GM19372 (cell line): ENCODE results near the gene MSH2.

Experiments
- ATAC-seq: cut with Tn5 transposase; IDR thresholded peaks from one replicate; pipeline ENCODE4 v1.9.1; 2021; ENCODE audit warnings: mild to moderate bottlenecking, low read depth, moderate library complexity; ENCODE audit not compliant: unreplicated experiment

Gene MSH2

GRCh38 chr2:47471429-47472116 lies 68.6 kb downstream of the MSH2 start:
- no peak for ATAC-seq

- ATAC-seq, result no peak
Observed at GRCh38 chr2:47479863-47480262, 76.9 kb downstream of the MSH2 start.

GRCh38 chr2:47483191-47483590 lies 80.2 kb downstream of the MSH2 start:
- no peak for ATAC-seq

GRCh38 chr2:47484396-47484795 lies 81.4 kb downstream of the MSH2 start:
- ATAC-seq, result no peak

- ATAC-seq, result no peak
Observed at GRCh38 chr2:47485177-47485576, 82.2 kb downstream of the MSH2 start.

- ATAC-seq, result no peak
Observed at GRCh38 chr2:47485751-47486300, 82.9 kb downstream of the MSH2 start.

- peak; percentile 82 for ATAC-seq
Observed at GRCh38 chr2:47486841-47487497, 84.0 kb downstream of the MSH2 start.

GRCh38 chr2:47487498-47487875 lies 84.5 kb downstream of the MSH2 start:
- peak; percentile 19 for ATAC-seq

GRCh38 chr2:47488870-47489584 lies 86.1 kb downstream of the MSH2 start:
- ATAC-seq, result no peak

GRCh38 chr2:47490406-47490805 lies 87.5 kb downstream of the MSH2 start:
- ATAC-seq, result no peak

GRCh38 chr2:47493317-47494035 lies 90.5 kb downstream of the MSH2 start:
- no peak for ATAC-seq

GRCh38 chr2:47494267-47495130 lies 91.5 kb downstream of the MSH2 start:
- no peak for ATAC-seq

GRCh38 chr2:47497843-47498460 lies 95.0 kb downstream of the MSH2 start:
- ATAC-seq, result no peak

GRCh38 chr2:47499093-47499492 lies 96.1 kb downstream of the MSH2 start:
- ATAC-seq, result no peak

GRCh38 chr2:47499621-47500309 lies 96.8 kb downstream of the MSH2 start:
- no peak for ATAC-seq

- ATAC-seq, result no peak
Observed at GRCh38 chr2:47501374-47502200, 98.6 kb downstream of the MSH2 start.

- ATAC-seq, result peak; percentile 63
Observed at GRCh38 chr2:47502498-47502897, 99.5 kb downstream of the MSH2 start.

GRCh38 chr2:47503481-47504070 lies 100.6 kb downstream of the MSH2 start:
- peak; percentile 45 for ATAC-seq
